ENCODE measurements around the gene CHCHD6. TPM values are rescaled to one million over a fixed set of nuclear protein-coding genes. Genes with fewer than 3 reads are reported as not detected.

CHCHD6 gene
- total and polyA plus RNA-seq, 8 donors, result 5.0 to 10.9 (median 6.0) TPM

DNA sequence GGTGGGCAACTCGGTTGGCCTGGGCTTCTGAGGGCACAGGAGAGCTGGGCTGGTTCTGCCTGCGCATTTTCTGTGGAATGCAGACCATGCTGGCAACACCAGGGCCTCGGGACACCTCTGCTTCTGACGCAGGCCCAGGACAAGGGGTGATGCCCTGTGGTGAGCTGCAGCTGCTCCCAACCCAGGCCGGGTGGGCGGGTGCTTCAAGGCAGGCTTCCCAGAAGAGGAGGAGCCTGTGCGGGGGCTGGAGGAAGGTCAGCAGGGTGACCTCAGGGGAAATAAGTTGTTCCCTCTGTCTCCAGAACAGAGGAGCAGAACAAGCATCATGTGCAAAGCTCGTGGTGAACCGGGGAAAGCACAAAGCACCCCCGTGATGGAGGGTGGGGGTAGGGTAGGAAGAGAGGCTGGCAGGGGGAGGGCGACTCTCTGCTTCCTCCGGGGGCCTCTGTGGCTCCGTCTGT is 267.9 kb downstream of the CHCHD6 start:
- ATAC-seq (peak in 3 of 4 donors; percentile 41 to 89 (median 88)), FAIRE-seq (no peak)
- intact Hi-C loops (cut with DNase I), result loop anchor here in 1 of 3 donors (10.0 kb wide), 1 partner anchor 483 kb away; no protein-coding TSS in a partner anchor

GRCh38 chr3:126972866-126973265 is 268.8 kb downstream of the CHCHD6 start:
- intact Hi-C loops (cut with DNase I), result loop anchor here in 1 of 3 donors (10.0 kb wide), 1 partner anchor 482 kb away; no protein-coding TSS in a partner anchor
- 81 to 89% methylated on average over 5 of the region's 5 CpGs for WGBS, 2 donors
- DNase-seq, result peak in 1 of 6 donors; percentile 45
- no peak for ATAC-seq
- Histone ChIP-seq H3K9me3 (no peaks in the 10 kb centered on the region), H3K4me3 (no peak overlapping the region), H3K27ac (no peak overlapping the region), H3K36me3 (no peaks in the 10 kb centered on the region), H3K4me1 (no peaks in the 10 kb centered on the region), H3K27me3 (no peaks in the 10 kb centered on the region)
- FAIRE-seq, result no peak
- TF ChIP-seq CTCF (IDR thresholded peaks at IDR 0.05), result no peak

More for the DNA sequence above, 267.9 kb downstream of the CHCHD6 start:
- H3K9me3 ChIP-seq, result no peaks in the 10 kb centered on the region
- no peaks in the 10 kb centered on the region for H3K27me3 ChIP-seq
- 45 to 48% methylated on average over 13 of the region's 13 CpGs for WGBS, 2 donors
- DNase-seq, result peak in 2 of 6 donors; percentile 49 to 75
- no peak for TF ChIP-seq CTCF (IDR thresholded peaks at IDR 0.05)
- no peak overlapping the region for H3K4me3 ChIP-seq
- H3K27ac ChIP-seq, result peak overlapping the region in 1 of 4 donors; percentile 55
- H3K36me3 ChIP-seq, result no peaks in the 10 kb centered on the region
- H3K4me1 ChIP-seq, result no peaks in the 10 kb centered on the region

DNA sequence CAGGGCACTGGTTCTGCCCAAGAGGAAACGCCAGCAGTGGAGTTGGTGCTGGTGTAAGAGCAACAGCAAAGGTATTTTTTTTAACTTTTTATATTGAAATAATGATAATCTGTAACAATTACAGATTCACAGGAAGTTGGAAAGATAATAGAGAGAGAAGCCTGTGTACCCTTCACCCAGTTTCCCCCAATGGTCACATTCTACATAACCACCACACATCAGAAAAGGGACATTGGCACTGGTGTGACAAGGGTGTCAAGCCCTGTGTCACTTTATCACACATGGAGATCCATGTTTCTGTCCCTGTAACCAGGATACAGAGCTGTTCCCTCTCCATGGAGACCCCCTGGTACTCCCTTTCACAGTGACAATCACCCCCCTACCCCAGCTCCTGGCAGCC is 269.8 kb downstream of the CHCHD6 start:
- no peaks in the 10 kb centered on the region for H3K4me1 ChIP-seq
- intact Hi-C loops (cut with DNase I), result loop anchor here in 1 of 3 donors (10.0 kb wide), 1 partner anchor 481 kb away; no protein-coding TSS in a partner anchor

GRCh38 chr3:126974756-126975155 is 270.7 kb downstream of the CHCHD6 start:
- H3K36me3 ChIP-seq, result no peaks in the 10 kb centered on the region
- H3K27ac ChIP-seq, result no peak overlapping the region
- H3K4me3 ChIP-seq, result no peak overlapping the region
- intact Hi-C loops (cut with DNase I), result loop anchor here in 1 of 3 donors (10.0 kb wide), 1 partner anchor 480 kb away; no protein-coding TSS in a partner anchor
- ATAC-seq (no peak), FAIRE-seq (no peak), DNase-seq (no peak)
- no peaks in the 10 kb centered on the region for H3K4me1 ChIP-seq
- TF ChIP-seq CTCF (IDR thresholded peaks at IDR 0.05), result no peak
- H3K27me3 ChIP-seq, result no peaks in the 10 kb centered on the region
- H3K9me3 ChIP-seq, result no peaks in the 10 kb centered on the region
- 50 to 61% methylated on average over 3 of the region's 3 CpGs for WGBS, 2 donors

More for the DNA sequence above, 269.8 kb downstream of the CHCHD6 start:
- 83 to 96% methylated on average over 1 of the region's 1 CpG for WGBS, 2 donors
- DNase-seq (no peak), ATAC-seq (no peak), FAIRE-seq (no peak)
- no peaks in the 10 kb centered on the region for H3K36me3 ChIP-seq
- no peaks in the 10 kb centered on the region for H3K27me3 ChIP-seq
- no peaks in the 10 kb centered on the region for H3K9me3 ChIP-seq
- no peak overlapping the region for H3K27ac ChIP-seq
- no peak overlapping the region for H3K4me3 ChIP-seq
- no peak for TF ChIP-seq CTCF (IDR thresholded peaks at IDR 0.05)

GRCh38 chr3:126976906-126977305 is 272.9 kb downstream of the CHCHD6 start:
- intact Hi-C loops (cut with DNase I), result loop anchor here in 1 of 3 donors (10.0 kb wide), 1 partner anchor 478 kb away; no protein-coding TSS in a partner anchor
- H3K27me3 ChIP-seq, result no peaks in the 10 kb centered on the region
- no peaks in the 10 kb centered on the region for H3K9me3 ChIP-seq
- 91 to 92% methylated on average over 7 of the region's 7 CpGs for WGBS, 2 donors
- peaks cover 0 to under 1% (median 0%) of the 10 kb centered on the region in 3 donors for H3K4me1 ChIP-seq
- TF ChIP-seq CTCF (IDR thresholded peaks at IDR 0.05), result no peak
- no peak for FAIRE-seq
- H3K36me3 ChIP-seq, result no peaks in the 10 kb centered on the region
- DNase-seq, result peak in 1 of 6 donors; percentile 38
- H3K4me3 ChIP-seq, result no peak overlapping the region
- ATAC-seq, result no peak
- H3K27ac ChIP-seq, result no peak overlapping the region

All from pancreas (tissue), 10 donors.